HEK293 (cell line): ENCODE results near the gene SMIM38.

Source experiments
- TCF7L2 ChIP-seq: IDR thresholded peaks from 2 replicates; pipeline ENCODE4 v1.6.1; 2011; ENCODE audit warnings: low read depth, mild to moderate bottlenecking, inconsistent platforms, low read length, moderate library complexity, borderline replicate concordance
- ZNF121 ChIP-seq: fragments of 450-650 bp; formaldehyde crosslinking; IDR thresholded peaks from 2 replicates; pipeline ENCODE4 v1.5.1; 2016; ENCODE audit warnings: missing biosample characterization, missing genetic modification characterization
- ZNF768 ChIP-seq: fragments of 450-650 bp; formaldehyde crosslinking; IDR thresholded peaks from 2 replicates; pipeline ENCODE4 v1.5.1; 2018; ENCODE audit warnings: missing biosample characterization, mild to moderate bottlenecking, missing genetic modification characterization
- TF ChIP-seq, protein P1 (sequence below): fragments of 450-650 bp; formaldehyde crosslinking; IDR thresholded peaks from 2 replicates; pipeline ENCODE4 v1.5.1; 2016; ENCODE audit warnings: missing biosample characterization, missing genetic modification characterization
- TF ChIP-seq, protein P2 (sequence below): fragments of 450-650 bp; formaldehyde crosslinking; IDR thresholded peaks from 2 replicates; pipeline ENCODE4 v1.5.1; 2016; ENCODE audit warnings: missing biosample characterization, missing genetic modification characterization, borderline replicate concordance
- TF ChIP-seq, protein P3 (sequence below): fragments of 450-650 bp; formaldehyde crosslinking; IDR thresholded peaks from 2 replicates; pipeline ENCODE4 v1.5.1; 2016; ENCODE audit warnings: missing biosample characterization, missing genetic modification characterization
- TF ChIP-seq, protein P4 (sequence below): fragments of 450-650 bp; formaldehyde crosslinking; IDR thresholded peaks from 2 replicates; pipeline ENCODE4 v1.5.1; 2016; ENCODE audit warnings: missing biosample characterization, missing genetic modification characterization
- TF ChIP-seq, protein P5 (sequence below): fragments of 450-650 bp; formaldehyde crosslinking; IDR thresholded peaks from 2 replicates; pipeline ENCODE4 v1.5.1; 2016; ENCODE audit warnings: missing biosample characterization, missing genetic modification characterization

DNA sequence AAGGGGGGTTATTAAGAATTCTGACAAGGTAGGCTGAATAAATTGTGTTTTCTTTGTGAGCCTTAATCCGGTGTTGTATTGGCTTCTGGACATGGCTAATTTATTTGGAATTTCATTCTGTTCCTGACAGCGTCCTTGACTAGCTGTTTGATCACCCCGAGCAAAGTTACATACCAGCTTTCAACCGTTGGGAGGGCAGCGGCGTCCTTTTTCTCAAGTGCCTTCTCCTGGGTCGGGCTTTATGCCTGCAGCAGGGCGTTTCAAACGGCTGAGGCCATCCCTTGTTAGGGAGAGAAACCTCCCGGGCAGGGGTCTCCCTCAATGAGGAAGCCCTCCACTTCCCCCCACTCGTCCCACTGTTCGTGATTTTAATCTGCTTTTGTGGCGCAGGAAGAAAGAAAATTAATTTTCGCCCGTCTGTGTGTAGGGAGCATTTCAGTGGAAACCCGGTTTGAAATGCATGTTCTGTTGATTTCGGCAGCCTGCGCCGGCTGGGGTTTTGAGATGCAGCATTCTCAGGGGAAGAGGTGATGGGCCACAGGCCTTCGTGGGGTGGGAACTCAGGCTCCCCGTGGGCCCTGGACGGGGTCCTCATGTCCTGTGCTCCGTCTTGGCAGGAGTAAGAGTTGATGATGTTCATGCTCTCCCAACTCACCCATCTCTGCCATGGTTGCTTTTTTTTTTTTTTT lies 2.9 kb upstream of the SMIM38 start:
- TF ChIP-seq, protein P1, sequence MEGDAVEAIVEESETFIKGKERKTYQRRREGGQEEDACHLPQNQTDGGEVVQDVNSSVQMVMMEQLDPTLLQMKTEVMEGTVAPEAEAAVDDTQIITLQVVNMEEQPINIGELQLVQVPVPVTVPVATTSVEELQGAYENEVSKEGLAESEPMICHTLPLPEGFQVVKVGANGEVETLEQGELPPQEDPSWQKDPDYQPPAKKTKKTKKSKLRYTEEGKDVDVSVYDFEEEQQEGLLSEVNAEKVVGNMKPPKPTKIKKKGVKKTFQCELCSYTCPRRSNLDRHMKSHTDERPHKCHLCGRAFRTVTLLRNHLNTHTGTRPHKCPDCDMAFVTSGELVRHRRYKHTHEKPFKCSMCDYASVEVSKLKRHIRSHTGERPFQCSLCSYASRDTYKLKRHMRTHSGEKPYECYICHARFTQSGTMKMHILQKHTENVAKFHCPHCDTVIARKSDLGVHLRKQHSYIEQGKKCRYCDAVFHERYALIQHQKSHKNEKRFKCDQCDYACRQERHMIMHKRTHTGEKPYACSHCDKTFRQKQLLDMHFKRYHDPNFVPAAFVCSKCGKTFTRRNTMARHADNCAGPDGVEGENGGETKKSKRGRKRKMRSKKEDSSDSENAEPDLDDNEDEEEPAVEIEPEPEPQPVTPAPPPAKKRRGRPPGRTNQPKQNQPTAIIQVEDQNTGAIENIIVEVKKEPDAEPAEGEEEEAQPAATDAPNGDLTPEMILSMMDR = no peak
- TF ChIP-seq, protein P2, sequence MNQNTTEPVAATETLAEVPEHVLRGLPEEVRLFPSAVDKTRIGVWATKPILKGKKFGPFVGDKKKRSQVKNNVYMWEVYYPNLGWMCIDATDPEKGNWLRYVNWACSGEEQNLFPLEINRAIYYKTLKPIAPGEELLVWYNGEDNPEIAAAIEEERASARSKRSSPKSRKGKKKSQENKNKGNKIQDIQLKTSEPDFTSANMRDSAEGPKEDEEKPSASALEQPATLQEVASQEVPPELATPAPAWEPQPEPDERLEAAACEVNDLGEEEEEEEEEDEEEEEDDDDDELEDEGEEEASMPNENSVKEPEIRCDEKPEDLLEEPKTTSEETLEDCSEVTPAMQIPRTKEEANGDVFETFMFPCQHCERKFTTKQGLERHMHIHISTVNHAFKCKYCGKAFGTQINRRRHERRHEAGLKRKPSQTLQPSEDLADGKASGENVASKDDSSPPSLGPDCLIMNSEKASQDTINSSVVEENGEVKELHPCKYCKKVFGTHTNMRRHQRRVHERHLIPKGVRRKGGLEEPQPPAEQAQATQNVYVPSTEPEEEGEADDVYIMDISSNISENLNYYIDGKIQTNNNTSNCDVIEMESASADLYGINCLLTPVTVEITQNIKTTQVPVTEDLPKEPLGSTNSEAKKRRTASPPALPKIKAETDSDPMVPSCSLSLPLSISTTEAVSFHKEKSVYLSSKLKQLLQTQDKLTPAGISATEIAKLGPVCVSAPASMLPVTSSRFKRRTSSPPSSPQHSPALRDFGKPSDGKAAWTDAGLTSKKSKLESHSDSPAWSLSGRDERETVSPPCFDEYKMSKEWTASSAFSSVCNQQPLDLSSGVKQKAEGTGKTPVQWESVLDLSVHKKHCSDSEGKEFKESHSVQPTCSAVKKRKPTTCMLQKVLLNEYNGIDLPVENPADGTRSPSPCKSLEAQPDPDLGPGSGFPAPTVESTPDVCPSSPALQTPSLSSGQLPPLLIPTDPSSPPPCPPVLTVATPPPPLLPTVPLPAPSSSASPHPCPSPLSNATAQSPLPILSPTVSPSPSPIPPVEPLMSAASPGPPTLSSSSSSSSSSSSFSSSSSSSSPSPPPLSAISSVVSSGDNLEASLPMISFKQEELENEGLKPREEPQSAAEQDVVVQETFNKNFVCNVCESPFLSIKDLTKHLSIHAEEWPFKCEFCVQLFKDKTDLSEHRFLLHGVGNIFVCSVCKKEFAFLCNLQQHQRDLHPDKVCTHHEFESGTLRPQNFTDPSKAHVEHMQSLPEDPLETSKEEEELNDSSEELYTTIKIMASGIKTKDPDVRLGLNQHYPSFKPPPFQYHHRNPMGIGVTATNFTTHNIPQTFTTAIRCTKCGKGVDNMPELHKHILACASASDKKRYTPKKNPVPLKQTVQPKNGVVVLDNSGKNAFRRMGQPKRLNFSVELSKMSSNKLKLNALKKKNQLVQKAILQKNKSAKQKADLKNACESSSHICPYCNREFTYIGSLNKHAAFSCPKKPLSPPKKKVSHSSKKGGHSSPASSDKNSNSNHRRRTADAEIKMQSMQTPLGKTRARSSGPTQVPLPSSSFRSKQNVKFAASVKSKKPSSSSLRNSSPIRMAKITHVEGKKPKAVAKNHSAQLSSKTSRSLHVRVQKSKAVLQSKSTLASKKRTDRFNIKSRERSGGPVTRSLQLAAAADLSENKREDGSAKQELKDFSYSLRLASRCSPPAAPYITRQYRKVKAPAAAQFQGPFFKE (tag by site-specific recombination) = no peak
- TF ChIP-seq ZNF121 (tag by site-specific recombination) (no peak), TCF7L2 (no peak), ZNF768 (tag by site-specific recombination) (no peak)
- TF ChIP-seq, protein P3, sequence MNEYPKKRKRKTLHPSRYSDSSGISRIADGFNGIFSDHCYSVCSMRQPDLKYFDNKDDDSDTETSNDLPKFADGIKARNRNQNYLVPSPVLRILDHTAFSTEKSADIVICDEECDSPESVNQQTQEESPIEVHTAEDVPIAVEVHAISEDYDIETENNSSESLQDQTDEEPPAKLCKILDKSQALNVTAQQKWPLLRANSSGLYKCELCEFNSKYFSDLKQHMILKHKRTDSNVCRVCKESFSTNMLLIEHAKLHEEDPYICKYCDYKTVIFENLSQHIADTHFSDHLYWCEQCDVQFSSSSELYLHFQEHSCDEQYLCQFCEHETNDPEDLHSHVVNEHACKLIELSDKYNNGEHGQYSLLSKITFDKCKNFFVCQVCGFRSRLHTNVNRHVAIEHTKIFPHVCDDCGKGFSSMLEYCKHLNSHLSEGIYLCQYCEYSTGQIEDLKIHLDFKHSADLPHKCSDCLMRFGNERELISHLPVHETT (tag by site-specific recombination) = no peak
- TF ChIP-seq, protein P4, sequence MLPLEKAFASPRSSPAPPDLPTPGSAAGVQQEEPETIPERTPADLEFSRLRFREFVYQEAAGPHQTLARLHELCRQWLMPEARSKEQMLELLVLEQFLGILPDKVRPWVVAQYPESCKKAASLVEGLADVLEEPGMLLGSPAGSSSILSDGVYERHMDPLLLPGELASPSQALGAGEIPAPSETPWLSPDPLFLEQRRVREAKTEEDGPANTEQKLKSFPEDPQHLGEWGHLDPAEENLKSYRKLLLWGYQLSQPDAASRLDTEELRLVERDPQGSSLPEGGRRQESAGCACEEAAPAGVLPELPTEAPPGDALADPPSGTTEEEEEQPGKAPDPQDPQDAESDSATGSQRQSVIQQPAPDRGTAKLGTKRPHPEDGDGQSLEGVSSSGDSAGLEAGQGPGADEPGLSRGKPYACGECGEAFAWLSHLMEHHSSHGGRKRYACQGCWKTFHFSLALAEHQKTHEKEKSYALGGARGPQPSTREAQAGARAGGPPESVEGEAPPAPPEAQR (tag by site-specific recombination) = no peak
- TF ChIP-seq, protein P5, sequence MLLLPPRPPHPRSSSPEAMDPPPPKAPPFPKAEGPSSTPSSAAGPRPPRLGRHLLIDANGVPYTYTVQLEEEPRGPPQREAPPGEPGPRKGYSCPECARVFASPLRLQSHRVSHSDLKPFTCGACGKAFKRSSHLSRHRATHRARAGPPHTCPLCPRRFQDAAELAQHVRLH = no peak
